Activated T-cell treated with anti-CD3 and anti-CD28 coated beads for 4 hours (primary cell): ENCODE measurements around the gene LRRC56.
A peak's percentile ranks its signal among the peaks of the same experiment; 100 is the strongest.
"Not testable (repeated sequence)": the region's sequence is repeated elsewhere in the genome, so short reads cannot be mapped to it uniquely, and the experiment has no call there.

ENCODE experiments used
- DNase-seq: peaks from one replicate; pipeline ENCODE4 v3.0.0-alpha.2; 2020

LRRC56 gene

DNA sequence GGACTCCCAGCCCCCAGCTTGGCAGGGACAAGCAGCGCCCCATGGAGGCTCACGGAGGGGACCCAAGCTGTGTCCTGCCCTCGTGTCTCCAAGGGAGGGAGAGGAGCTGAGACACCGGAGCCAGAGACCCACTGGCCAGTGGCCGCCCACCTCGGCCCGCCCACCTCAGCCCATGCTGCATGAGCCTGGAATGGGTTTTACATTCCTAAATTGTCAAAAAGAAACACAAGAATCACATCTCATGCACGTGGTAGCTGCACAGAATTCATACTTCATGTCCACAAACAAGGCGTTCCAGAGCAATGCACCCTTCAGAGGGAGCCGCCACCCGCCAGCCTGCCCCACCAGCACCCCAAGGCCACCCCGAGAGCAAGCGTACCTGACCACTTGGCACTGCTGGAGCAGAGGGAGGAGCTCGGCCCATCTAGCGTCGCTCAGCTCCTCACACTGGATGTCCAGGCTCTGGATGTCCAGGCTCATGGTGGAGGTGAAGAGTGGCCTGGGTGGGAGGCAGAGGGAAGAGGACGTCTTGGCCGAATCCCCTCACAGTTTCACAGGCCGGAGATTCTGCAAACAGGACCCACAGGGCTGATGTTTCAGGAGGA, 35.5 kb upstream of the LRRC56 start:
- no peak for DNase-seq

DNA sequence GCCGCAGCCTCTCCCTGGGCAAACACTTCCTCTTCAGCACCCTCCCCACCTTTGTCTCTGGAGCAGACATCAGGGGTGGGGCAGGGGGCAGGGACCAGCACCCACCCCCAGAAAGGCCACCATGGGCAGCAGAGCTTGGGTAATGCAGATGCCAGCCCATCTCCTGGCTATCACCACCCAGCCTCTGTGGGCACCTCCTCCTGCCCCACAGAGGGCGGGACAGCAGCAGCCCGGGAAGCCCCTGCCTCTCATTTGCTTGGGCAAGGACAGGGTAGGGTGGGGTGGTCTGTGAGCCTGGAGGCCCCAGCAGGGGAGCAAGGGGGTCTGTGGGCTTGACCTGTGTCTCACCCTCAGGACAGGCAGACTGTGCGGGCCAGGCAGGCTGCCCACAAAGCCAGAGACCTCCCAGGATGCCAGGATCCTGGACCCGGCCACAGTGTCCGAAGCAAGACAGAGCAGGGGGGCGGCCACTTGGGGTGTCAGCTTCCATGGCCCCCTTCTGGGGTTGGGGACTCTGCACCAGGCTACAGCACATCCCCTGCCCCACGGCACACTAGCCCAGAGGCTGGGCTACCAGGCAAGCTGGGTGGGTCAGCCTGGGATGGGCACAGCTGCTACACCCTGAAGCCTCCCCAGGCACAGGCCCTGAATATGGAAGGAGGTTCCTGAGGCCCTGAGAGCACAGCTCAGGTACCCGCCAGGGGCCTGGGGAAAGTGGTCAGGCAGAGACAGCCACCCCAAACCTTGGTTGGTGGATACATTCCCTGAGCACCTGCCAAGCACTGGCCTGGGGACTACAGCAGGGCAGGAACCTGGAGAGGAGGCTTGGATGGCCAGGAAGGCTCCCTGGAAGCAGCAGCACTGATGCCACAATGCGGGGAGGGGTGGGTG, 34.8 kb upstream of the LRRC56 start:
- DNase-seq, result no peak

DNA sequence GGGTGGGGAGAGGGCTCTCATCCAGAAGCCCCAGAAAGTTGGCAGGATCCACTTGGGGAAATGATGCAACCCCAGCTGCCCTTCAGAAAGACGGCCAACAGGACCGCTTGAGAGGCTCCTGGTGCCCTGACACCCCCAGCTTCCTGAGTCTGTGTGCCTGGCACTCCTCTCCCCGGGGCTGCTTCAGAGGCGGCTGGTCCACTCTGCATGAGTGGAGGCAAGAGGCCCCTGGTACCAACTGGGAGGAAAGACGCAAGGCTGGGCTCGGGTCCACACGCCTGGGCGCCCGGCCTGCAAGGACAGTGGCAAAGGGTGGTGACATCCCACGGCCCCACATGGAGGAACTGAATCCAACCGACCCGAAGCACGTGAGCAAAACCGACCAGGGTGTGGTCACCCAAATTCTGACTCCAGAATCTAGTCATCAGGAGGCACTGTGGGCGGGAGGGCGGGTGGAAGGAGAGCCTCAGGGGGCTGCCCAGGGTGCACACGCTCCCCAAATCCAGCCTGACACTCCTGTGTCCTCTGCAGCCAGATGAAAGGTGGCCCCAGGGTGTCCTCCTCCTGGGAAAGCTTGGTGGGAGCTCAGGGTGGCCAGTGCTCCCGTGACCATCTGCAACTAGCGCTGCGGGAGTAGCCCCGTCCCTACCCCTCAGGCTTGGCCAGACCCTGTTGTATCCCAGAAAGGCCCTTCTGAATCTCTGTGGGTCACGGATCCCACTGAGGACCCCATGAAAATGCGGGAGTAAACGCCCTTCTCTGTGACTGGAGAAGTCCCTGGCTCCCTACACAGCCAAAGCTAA, 33.9 kb upstream of the LRRC56 start:
- DNase-seq, result no peak

DNA sequence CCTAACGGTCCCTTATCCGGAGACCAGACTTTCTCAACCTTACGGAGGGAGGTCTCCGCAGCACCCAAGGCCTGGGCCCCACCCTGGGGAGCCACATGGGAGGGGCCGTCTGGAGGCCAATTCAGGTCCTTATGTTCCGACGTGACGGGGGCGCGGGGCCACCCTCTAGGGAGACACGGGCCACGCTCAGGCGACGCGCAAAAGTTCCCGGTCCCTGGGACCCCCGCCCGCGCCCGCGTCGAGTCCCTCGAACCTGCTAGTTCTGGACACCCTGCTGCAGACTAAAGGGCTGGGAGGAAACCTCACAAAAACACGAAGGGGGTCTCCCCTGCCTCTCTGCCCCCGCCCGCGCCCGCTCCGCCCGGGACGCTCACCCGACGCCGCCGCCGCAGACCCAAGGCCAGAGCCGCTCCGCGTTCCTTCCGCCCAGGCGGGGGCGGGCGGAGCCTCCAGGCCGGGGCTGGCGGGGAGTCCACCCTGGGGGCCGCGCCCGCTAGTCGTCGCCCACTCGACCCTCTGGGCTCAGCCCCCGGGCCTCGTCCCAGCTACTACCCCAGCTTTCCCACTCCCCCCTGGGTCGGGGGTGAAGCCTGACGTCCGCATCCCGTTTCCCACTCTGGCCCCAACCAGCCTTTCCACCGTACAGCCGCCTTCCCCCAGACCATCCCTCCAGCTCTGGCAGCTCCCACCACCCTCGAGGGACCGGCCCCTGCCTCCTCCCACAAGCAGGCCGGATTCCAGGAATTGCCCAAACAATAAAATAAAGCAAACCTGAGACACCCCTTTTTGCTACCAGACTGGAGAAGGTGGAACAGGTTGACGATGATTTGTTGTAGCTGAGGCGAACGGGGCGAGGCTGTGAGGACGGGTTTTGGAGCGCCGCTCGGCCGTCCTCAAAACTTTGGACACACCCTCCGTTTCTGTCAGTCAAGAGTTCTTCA, 33.0 kb upstream of the LRRC56 start:
- DNase-seq, result no peak

DNA sequence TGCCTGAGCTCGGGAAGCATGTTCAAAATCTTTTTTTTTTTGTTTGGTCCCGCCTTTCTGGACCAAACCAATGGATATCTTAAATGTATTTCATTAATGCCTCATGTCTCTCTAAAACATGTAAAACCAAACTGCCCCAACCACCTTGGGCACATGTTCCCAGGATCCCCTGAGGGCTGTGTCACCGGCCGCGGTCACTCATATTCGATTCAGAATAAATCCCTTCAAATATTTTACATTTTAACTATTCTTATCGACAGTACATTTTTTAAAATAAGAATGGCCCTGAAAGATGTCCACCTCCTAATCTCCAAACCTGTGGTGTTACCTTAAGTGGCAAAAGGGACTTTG, 32.4 kb upstream of the LRRC56 start:
- no peak for DNase-seq

DNA sequence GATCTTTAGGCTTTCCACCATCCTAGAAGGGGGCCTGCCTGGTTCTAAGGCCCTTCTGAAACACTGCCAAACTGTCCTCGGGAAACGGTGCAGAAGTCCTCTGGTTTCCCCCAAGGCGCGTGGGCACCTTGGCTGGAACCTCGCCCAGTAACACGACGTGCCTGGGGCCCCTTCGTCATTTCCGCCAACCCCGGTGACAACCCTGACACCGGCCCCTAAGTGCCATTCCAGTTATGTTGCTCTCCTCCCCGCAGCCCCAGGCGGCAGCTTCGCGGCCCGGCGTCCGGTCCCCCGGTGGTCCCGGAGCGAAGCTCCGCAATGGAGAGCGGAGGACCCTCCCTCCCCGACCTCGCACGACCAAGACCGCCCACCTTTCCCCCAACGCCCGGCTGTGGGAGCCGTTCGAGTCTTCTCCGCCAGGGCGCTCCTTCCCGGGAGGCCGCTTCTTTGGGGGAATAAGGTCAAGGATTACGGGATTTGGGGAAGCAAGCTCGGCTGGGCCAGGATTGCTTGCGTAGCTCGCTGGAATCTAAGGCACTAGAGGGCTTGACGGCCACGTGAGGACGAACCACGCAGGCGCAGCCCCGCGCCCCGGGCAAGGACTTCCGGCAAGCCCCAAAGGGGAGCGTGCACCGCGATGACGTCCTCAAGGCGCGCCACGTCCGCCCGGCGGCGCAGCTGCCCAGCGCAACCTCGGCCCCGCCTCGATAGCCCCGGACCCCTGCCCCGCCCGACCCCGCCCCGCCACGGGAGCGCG, 30.9 kb upstream of the LRRC56 start:
- peak; percentile 91 for DNase-seq

DNA sequence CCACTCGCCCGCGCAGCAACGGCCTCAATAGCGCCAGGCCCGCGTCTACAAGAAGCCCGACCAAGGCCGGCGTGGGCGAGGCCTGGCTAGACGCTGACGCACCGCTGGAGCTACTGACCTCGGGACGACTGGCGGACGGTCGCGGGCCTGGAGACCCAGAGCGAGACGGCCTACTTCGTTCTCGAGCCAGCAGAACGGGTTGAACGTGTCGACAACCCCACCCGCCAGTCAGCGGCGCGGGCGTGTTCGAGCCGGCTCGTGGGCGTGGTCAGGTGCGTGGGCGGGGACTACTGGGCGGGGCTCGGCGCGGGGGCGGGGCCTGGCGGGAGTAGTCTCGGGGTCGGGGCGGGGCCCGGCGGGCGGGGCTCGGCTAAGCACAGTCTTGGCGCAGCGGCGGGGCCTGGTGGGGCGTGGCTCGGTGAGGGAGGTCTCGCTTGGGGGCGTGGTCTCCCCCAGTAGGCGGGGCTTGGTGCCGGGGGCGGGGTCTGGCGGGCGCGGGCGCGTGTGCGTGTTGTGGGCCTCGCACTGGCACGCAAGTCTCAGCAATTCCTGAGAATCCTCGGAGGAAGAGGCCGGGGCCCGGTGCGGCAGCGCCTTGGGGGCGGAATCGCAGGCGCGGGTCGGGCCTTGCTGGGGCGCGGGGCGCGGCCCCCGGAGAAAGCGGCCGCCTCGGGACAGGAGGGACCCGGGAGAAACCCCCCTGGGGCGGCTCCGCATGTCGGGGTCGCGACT, 30.2 kb upstream of the LRRC56 start, which contains the start of gene RNH1:
RNH1 (minus strand) TSS at position 248 of the 732 bp plus-strand sequence. CDS start 5,080 bp downstream, outside the sequence.
- DNase-seq, result peak; percentile 100

DNA sequence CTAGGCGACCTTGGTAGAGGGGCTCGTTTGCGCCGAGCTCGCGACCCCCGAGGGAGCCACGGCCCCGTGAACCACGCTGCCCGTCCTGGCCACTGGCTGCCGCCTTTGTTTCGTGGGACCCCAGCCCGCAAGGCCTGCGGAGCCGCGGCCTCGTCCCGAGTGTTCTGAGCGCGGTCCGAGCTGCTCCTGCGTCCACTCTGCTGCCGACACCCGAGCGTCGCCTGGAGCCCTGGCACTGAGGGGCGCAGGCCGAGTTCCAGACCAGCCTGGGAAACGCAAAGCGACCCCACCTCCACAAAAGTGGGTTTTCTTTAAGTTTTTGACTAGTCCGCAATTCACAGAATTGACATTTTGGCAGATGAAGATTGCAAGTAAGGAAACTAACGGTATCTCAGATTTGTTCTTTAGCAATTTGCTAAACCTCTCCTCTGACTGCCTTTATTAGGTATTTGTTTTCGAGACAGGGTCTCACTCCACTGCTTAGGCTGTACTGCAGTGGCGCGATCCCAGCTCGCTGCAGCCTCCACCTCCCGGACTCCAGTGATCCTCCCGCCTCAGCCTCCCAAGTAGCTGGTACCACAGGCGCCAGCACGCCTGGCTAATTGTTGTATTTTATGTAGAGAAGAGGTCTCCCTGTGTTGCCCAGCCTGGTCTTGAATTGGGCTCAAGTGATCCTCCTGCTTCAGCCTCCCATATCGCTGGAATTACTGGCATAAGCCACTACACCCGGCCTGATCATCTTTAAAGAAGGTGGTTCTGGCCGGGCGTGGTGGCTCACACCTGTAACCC, 29.4 kb upstream of the LRRC56 start:
- DNase-seq, result no peak

DNA sequence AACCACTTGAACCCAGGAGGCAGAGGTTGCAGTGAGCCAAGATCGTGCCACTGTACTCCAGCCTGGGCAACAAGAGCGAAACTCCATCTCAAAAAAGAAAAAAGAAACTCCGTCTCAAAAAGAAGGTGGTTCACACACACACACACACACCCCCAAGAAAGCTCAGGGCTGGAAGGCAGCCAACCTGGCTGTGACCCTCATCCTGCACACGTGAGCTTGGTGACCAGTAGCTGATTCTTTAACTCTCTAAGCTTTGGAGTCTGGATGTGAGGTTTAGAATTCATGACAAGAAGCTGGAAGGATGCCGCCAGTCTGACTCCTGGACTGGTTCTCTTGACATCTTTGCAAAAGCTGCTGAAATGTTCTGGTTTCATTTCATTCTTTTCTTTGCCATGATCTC, 28.4 kb upstream of the LRRC56 start:
- no peak for DNase-seq

DNA sequence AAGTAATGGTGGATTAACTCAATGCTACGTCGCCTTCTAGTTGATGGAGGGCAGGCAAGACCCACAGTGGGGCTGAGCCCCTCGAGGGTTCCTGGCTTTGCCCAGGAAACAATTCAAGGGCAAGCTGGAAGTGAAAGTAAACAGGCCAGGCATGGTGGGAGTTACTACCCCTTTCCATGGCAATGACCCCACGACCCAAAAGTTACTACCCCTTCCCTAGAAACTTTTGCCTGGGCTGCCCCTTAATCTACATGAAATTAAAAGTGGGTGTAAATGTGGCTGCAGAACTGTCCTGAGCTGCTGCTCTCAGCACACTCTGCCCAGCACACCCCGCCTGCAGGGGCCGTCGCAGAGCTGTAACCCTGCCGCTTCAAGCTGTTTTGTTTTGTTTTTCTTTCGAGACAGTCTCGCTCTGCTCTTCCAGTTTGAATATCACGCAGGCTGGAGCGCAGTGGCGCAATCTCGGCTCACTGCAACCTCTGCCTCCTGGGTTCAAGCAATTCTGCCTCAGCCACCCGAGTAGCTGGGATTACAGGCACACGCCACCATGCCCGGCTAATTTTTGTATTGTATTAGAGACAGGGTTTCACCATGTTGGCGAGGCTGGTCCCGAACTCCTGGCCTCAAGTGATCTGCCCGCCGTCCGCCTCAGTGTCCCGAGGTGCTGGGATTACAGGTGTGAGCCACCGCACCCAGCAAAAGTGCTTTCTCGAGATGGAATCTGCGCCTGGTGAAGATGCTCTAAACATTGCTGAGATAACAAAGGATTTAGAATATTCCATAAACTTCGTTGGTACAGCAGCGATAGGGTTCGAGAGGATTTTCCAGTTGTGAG, 24.3 kb upstream of the LRRC56 start:
- DNase-seq, result no peak

DNA sequence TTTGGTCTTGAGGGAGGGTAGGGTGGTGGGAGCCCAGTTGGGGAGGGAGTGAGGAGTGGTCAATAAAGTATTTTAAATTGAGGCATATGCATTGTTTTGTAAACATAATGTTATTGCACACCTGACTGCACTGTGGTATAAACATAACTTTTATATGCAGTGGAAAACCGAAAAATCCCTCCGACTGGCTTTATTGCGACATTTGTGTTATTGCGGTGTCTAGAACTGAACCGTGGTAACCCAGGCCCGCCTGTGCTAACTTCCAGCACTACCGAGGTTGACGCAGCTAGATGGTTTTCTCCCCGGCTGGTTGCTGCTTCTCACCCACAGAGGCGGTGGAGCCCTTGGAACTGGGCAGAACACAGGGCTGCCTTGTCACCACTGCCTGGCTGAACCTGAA, 22.7 kb upstream of the LRRC56 start:
- no peak for DNase-seq

DNA sequence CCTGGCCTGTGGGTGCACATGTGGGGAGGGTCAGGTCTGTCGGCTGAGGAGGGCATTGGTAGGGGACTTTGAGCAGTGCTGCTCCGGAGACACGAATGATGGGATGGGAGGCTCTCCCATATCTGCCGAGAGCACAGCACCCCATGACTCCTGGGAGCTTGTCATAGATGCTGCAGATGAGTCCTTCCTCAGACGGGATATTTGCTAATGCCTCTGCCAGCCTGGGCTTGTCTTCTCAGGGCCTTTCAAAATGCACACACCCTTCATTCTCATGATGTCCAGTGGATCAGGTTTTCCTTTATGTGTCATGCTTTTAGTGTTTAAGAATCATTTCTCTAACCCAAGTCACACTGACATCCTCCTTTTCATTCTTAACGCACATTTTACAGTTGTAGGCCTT, 22.2 kb upstream of the LRRC56 start:
- DNase-seq, result no peak

DNA sequence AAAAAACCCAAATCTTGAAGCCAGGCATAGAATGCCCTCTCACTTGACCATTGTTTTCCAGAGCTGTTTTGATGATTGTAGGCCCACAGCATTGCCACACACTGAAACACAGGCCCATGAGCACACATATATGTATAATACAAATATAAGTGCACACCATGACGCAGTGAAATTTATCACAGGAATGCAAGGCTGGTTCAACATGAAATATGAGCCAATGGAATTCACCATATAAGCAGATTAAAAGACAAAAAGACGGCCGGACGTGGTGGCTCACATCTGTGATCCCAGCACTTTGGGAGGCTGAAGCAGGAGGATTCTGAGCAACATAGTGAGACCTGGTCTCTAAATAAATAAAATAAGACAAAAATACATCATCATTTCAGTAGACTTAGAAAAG, 20.9 kb upstream of the LRRC56 start:
- no peak for DNase-seq

DNA sequence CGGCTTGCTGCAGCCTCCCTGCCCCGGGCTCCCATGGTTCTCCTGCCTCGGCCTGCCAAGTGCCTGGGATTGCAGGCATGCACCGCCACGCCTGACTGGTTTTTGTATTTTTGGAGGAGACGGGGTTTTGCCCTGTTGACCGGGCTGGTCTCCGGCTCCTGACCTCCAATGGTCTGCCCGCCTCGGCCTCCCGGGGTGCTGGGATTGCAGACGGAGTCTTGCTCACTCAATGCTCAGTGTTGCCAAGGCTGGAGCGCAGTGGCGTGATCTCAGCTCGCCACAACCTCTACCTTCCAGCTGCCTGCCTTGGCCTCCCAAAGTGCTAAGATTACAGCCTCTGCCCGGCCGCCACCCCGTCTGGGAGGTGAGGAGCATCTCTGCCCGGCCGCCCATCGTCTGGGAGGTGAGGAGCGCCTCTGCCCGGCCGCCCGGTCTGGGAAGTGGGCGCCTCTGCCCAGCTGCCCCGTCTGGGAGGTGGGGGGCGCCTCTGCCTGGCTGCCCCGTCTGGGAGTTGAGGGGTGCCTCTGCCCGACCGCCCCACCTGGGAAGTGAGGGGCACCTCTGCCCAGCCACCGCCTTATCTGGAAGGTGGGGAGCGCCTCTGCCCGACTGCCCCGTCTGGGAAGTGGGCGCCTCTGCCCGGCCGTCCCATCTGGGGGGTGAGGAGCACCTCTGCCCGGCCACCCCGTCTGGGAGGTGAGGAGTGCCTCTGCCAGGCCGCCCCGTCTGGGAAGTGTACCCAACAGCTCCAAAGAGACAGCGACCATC, 20.2 kb upstream of the LRRC56 start:
- not testable (repeated sequence) for DNase-seq

DNA sequence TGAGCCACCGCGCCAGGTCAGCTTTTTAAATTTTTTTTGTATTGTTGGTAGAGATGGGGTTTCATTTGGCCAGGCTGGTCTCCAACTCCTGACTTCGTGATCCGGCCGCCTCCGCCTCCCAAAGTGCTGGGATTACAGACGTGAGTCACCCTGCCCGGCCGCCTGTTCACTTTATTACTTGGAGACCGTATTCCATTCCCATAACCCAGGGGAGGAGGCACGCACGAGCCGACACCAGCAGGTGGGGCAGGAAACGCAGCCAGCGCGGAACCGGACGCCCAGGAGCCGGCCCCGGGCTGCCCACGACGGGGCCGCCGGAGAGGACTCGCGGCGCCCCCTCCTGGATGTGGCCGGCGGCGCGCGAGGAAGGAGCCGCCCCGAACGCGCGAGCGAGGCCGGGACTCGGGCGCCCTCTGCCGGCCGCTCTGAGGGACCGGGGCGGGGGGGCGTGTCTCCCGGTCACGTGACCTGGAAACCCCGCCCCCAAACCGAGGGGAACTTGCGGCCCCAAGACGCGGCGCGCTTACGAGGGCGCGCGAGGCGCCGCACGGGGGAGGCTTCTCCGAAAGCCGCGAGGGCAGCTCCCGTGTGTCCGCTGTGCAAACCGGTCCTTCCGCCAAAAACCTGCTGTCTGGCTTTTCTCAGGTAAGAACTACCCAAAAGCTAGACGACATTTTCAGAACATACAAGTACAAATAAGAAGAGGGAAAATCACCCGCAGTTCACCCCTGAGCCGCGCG, 18.7 kb upstream of the LRRC56 start:
- DNase-seq, result peak; percentile 84

DNA sequence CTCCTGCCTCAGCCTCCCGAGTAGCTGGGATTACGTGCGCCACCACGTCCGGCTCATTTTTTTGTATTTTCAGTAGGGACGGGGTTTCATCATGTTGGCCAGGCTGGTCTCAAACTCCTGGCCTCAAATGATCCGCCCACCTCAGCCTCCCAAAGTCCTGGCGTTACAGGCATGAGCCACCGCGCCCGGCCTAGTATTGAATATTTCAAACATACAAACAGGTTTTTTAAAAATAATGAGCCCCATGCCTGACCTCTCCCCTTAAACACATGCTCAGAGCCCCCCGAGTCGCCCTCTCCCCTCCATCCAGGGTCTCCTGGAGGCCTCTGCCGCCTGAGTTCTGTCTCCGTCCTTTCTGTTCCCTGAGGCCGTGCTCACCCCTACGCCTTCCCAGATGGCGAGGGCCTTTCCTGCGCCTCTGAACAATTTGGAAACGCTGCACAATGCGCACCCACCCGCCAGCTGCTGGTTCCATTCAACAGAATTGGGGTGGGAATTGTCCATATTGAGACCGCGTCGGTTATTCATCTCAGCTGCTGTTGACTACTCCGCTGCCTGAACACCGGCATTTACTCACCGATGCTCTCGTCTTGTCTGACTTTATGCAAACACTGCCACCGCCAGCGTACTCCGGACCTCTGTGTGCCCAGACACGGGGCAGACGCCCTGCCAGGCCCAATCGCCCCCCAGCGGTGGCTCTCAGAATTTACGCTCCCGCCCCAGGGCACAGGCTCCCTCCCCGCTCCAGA, 16.7 kb upstream of the LRRC56 start:
- no peak for DNase-seq

DNA sequence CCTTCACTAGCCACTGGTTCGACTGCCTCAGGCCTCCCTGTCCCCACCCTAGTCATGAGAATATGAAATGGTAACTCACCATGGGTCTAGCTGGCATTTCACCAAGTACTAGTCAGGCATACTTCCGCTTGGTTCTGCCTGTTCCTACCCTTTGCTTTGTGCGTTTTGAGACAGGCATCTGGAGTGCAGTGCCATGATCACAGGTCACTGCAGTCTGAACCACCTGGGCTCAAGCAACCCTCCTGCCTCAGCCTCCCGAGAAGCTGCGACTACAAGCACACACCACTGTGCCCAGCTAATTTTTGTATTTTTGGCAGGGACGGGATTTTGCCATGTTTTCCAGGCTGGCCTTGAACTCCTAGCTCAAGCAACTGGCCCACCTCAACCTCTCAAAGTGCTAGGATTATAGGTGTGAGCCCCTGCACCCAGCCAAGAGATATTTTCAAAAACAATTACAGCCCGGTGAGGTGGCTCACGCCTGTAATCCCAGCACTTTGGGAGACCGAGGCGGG, 16.1 kb upstream of the LRRC56 start:
- no peak for DNase-seq
